HG02610 (cell line): ENCODE results near the gene TNFRSF12A.
A peak's percentile ranks its signal among the peaks of the same experiment; 100 is the strongest.

Source experiments
- ATAC-seq: cut with Tn5 transposase; IDR thresholded peaks from one replicate; pipeline ENCODE4 v1.9.1; 2021; ENCODE audit warnings: mild to moderate bottlenecking, moderate library complexity; ENCODE audit not compliant: unreplicated experiment

TNFRSF12A gene, protein sequence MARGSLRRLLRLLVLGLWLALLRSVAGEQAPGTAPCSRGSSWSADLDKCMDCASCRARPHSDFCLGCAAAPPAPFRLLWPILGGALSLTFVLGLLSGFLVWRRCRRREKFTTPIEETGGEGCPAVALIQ

GRCh38 chr16:3020247-3020603 lies at the start of gene TNFRSF12A:
TSS of gene TNFRSF12A (plus strand) at chr16:3020368. CDS start at chr16:3020398, 30 bp downstream.
- no peak for ATAC-seq

- no peak for ATAC-seq
Measured at GRCh38 chr16:2970563-2970962, 49.6 kb upstream of the TNFRSF12A start.

GRCh38 chr16:2971134-2971984 lies 48.8 kb upstream of the TNFRSF12A start:
- ATAC-seq, result no peak

GRCh38 chr16:2971985-2972784 lies 48.0 kb upstream of the TNFRSF12A start:
- ATAC-seq, result no peak

GRCh38 chr16:2973093-2973492 lies 47.1 kb upstream of the TNFRSF12A start:
- ATAC-seq, result no peak

DNA sequence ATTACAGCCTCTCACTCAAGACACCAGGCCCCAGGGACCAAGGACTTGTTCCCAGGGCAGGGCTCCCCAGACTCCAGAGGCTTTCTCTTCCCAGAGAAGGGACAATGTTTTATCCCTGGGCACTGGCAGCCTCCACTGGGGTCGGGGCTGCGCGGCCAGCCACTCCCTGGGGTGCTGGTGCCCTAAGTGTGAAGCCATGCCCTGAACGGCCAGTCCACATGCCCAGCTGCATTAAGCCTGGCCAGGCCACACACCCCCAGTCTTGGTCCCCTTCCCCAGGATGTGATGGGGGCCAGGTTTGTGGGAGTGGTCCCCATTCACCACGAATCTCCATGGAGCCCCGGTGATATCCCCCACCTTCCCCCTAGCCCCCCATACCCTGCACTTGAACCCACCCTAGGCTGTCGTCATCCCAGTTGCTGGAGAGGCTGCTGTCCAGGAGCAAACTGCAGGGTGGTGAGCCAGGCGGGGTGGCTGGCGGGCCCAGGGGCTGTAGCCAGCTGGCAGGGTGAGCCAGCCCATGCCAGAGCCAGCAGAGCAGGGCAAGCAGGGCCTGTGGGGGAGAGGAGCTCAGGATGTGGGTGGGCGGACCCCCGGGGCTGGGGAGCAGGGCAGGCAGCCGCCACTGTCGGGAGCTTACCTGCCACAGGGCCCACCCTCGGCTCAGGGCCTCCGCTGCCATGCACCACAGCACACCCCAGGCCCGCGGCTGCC lies 46.4 kb upstream of the TNFRSF12A start:
- no peak for ATAC-seq

DNA sequence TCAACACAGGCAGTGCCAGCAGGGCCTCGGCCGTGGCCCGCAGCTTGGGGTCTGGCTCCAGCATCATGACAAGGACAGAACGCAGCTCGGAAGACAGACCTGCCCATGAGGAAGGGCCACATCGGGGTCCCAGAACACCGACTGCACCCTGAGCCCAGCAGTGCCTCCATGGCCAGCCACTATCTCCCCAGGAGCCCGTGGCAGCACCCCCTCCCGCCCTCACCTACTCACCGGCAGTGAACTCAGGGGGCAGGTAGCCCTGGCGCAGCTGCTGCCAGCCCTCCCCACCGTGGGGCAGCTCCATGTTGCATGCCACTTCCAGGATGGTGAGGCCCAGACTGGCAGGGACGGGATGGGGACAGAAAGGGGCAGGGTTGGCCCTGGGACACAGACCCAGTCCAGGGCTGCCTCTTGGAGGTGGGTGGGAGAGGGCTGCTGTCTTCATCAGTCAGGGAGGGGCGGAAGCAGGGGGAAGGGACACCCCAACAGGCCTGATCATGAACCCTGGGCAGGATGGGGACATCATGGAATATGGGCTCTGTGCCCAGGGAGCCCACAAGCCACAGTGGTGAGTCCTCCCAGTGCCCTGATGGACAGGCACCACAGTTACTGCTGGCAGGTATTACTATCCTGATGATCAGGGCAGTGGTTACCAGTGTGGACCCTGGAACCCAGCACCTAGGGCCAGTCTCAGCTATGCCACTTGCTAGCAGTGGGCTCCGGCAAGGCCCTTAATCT lies 45.7 kb upstream of the TNFRSF12A start:
- no peak for ATAC-seq

DNA sequence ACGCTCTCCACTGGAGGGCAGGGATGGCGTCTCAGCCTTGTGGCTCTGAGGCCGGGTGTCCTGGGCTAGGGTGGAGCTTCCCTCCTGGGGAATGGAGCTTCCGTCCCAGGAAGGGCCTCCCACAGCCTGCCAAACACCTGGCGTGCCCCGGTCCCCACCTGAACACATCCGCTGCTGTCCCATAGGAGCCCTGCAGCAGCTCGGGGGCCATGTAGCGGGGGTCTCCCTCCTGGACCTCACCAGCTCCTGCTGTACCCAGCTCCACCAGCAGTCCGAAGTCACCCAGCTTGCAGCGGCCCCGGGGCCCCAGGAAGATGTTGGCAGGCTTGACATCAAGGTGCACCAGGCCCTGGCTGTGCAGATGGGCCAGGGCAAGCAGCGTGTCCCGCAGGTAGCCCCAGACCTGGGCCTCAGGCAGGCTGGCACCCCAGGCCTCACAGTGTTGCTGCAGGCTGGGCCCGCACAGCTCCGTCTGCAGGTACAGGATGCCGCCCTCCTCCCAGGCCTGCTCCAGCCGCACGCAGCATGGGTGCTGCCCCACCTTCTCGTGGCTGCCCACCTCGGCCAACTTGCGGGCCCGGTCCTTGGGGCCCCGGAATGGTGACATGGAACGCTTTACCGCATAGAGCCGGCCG lies 44.9 kb upstream of the TNFRSF12A start:
- no peak for ATAC-seq

GRCh38 chr16:2976201-2976600 lies 44.0 kb upstream of the TNFRSF12A start:
- ATAC-seq, result no peak

GRCh38 chr16:2976673-2977072 lies 43.5 kb upstream of the TNFRSF12A start:
- ATAC-seq, result no peak

DNA sequence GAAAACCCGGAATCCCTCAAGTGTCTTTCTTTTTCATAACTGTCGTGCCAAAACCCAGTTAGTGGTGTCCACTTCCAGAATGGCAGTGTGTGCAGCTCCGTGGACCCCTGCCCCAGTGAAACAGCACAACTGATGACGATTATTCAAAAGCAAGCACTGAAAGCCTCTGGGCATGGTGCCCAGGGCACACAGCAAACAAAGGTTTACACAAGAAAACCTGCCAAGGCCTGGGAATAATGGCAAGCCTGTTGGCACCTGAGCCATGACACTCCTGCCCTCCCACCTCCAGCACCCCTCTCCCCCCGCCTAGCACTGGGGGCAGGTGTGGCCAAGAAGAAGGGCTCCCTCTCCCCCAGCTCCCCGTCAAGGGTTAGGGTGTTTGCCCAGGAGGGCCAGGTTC lies 42.7 kb upstream of the TNFRSF12A start:
- no peak for ATAC-seq

GRCh38 chr16:2979669-2980226 lies 40.4 kb upstream of the TNFRSF12A start:
- ATAC-seq, result no peak

- ATAC-seq, result peak; percentile 73
Measured at GRCh38 chr16:2980227-2981176, 39.7 kb upstream of the TNFRSF12A start, which contains the start of gene PKMYT1. TSS of gene PKMYT1 (minus strand) at chr16:2980446. CDS start at chr16:2979657, 789 bp downstream.

GRCh38 chr16:2981177-2981898 lies 38.8 kb upstream of the TNFRSF12A start:
- no peak for ATAC-seq

- no peak for ATAC-seq
Measured at GRCh38 chr16:2981899-2982250, 38.3 kb upstream of the TNFRSF12A start.

GRCh38 chr16:2982402-2982801 lies 37.8 kb upstream of the TNFRSF12A start:
- ATAC-seq, result no peak

DNA sequence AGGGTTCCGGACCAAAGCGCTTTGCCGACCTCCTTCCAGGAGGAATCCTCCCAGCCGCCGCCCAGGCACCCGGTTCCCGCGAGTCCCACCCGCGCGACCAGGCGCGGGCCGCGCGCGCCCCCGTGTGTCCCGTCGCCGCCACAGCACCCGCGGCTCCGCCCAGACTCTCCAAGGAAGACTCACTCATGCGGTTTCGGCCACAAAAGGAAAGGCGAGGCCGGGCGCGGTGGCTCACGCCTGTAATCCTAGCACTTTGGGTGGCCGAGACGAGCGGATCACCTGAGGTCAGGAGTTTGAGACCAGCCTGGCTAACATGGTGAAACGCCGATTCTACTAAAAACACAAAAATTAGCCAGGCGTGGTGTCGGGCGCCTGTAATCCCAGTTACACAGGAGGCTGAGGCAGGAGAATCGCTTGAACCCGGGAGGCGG lies 36.4 kb upstream of the TNFRSF12A start:
- ATAC-seq, result peak; percentile 43

GRCh38 chr16:2985462-2985861 lies 34.7 kb upstream of the TNFRSF12A start:
- ATAC-seq, result no peak
